H1 (cell line): ENCODE data around the gene SMYD3. TPM values are rescaled to one million over a fixed set of nuclear protein-coding genes. Genes with fewer than 3 reads are reported as not detected.

Experiments
- SIRT6 ChIP-seq: IDR thresholded peaks from one replicate; pipeline ENCODE4 v1.7.1; 2012; ENCODE audit warnings: low read length, inconsistent platforms
- polyA plus RNA-seq, 7 experiments: library from polyadenylated mRNA; depleted of rRNA in 3 of 7; stranded (reverse) in 5 of 7; unstranded in 2 of 7; fragments of >200 nt in 5 of 7; fragments of 200-250 nt in 2 of 7; gene quantifications; 1 replicate in 5 of 7; 2 replicates in 1 of 7; 4 replicates in 1 of 7; pipeline versions ENCODE4 v1.2.1 to v1.2.3, GENCODE V29; 2011 to 2013; ENCODE audit warnings: missing spikeins in 2 of 7, mixed read lengths in 2 of 7
- total RNA-seq: library from RNA; stranded (reverse); fragmentation: NEBNext Ultra II Directional; extraction: Animal tissue kit (Norgen Biotek cat#: 25700); gene quantifications from 2 replicates; pipeline ENCODE4 v1.2.1, GENCODE V29; 2021
- TF ChIP-seq, protein P1 (sequence below): fragments of 300-600 bp; sonication (generic); IDR thresholded peaks from 2 replicates; pipeline ENCODE4 v1.7.1; 2012; ENCODE audit warnings: low read length, moderate library complexity, mild to moderate bottlenecking, inconsistent platforms; ENCODE audit not compliant: insufficient replicate concordance

SMYD3 gene
- total and polyA plus RNA-seq, 2 of the 8 experiments (the other 6 are each of a cell fraction or from before 2014, with no cell fraction given) = 17.3 to 25.4 TPM

- TF ChIP-seq, protein P1, sequence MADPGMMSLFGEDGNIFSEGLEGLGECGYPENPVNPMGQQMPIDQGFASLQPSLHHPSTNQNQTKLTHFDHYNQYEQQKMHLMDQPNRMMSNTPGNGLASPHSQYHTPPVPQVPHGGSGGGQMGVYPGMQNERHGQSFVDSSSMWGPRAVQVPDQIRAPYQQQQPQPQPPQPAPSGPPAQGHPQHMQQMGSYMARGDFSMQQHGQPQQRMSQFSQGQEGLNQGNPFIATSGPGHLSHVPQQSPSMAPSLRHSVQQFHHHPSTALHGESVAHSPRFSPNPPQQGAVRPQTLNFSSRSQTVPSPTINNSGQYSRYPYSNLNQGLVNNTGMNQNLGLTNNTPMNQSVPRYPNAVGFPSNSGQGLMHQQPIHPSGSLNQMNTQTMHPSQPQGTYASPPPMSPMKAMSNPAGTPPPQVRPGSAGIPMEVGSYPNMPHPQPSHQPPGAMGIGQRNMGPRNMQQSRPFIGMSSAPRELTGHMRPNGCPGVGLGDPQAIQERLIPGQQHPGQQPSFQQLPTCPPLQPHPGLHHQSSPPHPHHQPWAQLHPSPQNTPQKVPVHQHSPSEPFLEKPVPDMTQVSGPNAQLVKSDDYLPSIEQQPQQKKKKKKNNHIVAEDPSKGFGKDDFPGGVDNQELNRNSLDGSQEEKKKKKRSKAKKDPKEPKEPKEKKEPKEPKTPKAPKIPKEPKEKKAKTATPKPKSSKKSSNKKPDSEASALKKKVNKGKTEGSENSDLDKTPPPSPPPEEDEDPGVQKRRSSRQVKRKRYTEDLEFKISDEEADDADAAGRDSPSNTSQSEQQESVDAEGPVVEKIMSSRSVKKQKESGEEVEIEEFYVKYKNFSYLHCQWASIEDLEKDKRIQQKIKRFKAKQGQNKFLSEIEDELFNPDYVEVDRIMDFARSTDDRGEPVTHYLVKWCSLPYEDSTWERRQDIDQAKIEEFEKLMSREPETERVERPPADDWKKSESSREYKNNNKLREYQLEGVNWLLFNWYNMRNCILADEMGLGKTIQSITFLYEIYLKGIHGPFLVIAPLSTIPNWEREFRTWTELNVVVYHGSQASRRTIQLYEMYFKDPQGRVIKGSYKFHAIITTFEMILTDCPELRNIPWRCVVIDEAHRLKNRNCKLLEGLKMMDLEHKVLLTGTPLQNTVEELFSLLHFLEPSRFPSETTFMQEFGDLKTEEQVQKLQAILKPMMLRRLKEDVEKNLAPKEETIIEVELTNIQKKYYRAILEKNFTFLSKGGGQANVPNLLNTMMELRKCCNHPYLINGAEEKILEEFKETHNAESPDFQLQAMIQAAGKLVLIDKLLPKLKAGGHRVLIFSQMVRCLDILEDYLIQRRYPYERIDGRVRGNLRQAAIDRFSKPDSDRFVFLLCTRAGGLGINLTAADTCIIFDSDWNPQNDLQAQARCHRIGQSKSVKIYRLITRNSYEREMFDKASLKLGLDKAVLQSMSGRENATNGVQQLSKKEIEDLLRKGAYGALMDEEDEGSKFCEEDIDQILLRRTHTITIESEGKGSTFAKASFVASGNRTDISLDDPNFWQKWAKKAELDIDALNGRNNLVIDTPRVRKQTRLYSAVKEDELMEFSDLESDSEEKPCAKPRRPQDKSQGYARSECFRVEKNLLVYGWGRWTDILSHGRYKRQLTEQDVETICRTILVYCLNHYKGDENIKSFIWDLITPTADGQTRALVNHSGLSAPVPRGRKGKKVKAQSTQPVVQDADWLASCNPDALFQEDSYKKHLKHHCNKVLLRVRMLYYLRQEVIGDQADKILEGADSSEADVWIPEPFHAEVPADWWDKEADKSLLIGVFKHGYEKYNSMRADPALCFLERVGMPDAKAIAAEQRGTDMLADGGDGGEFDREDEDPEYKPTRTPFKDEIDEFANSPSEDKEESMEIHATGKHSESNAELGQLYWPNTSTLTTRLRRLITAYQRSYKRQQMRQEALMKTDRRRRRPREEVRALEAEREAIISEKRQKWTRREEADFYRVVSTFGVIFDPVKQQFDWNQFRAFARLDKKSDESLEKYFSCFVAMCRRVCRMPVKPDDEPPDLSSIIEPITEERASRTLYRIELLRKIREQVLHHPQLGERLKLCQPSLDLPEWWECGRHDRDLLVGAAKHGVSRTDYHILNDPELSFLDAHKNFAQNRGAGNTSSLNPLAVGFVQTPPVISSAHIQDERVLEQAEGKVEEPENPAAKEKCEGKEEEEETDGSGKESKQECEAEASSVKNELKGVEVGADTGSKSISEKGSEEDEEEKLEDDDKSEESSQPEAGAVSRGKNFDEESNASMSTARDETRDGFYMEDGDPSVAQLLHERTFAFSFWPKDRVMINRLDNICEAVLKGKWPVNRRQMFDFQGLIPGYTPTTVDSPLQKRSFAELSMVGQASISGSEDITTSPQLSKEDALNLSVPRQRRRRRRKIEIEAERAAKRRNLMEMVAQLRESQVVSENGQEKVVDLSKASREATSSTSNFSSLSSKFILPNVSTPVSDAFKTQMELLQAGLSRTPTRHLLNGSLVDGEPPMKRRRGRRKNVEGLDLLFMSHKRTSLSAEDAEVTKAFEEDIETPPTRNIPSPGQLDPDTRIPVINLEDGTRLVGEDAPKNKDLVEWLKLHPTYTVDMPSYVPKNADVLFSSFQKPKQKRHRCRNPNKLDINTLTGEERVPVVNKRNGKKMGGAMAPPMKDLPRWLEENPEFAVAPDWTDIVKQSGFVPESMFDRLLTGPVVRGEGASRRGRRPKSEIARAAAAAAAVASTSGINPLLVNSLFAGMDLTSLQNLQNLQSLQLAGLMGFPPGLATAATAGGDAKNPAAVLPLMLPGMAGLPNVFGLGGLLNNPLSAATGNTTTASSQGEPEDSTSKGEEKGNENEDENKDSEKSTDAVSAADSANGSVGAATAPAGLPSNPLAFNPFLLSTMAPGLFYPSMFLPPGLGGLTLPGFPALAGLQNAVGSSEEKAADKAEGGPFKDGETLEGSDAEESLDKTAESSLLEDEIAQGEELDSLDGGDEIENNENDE = peak; percentile 75
- TF ChIP-seq SIRT6 = no peak
Observed at GRCh38 chr1:246435421-246436041, 71.5 kb downstream of the SMYD3 start (continued).
